Endothelial cell of umbilical vein (primary cell): Measurements from ENCODE around the gene EXOC6B.

ENCODE experiments used
- CTCF ChIP-seq, 2 donors: IDR thresholded peaks; 1 replicate in 1 of 2; 2 replicates in 1 of 2; pipeline ENCODE4 v1.5.1; 2011; ENCODE audit warnings: low read length in 2 of 2, mild to moderate bottlenecking in 2 of 2, moderate library complexity in 2 of 2, control low read depth in 1 of 2, inconsistent platforms in 1 of 2, low read depth in 1 of 2; ENCODE audit not compliant: insufficient read depth in 1 of 2; ENCODE audit errors: extremely low read depth in 1 of 2
- EZH2 ChIP-seq: IDR thresholded peaks from 2 replicates; pipeline ENCODE4 v1.6.1; 2012; ENCODE audit warnings: borderline replicate concordance, low read depth, mild to moderate bottlenecking, moderate library complexity, low read length, inconsistent platforms; ENCODE audit not compliant: severe bottlenecking
- POLR2A ChIP-seq: IDR thresholded peaks from 2 replicates; pipeline ENCODE4 v1.6.1; 2012; ENCODE audit warnings: low read depth, mild to moderate bottlenecking, control low read depth, low read length

GRCh38 chr2:72810165-72810564 is 15.7 kb downstream of the EXOC6B start:
- TF ChIP-seq POLR2A (no peak), CTCF (IDR thresholded peaks at IDR 0.05; ENCODE audit: extremely low read depth in 1 of 2, insufficient read depth in 1 of 2, low read depth in 1 of 2, low read length in 2 of 2) (no peak), EZH2 (no peak)
